Measurements from ENCODE around the gene ACTL7A. TPM values are rescaled to one million over a fixed set of nuclear protein-coding genes. Genes with fewer than 3 reads are reported as not detected.

ACTL7A gene
- total RNA-seq, 1 donor: not detected

DNA sequence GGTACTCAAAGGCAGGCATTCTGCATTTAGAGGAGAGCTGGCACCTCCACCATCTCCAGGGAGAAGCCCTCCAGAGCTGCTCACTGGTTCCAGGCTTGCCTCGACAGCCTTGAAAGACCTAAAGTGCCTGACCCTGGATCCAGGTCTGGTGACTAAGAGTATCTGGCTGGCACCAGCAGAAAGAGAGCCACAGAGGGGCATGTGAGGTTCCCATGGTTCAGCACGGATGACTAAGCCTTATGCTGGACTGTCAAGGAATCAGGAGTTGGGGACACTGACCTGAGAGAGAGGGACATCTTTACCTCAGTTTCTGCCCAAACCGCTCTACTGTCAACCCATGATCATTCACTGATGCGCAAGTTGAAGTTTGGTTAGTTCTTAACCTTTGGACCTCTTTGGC is 3.0 kb downstream of the ACTL7A start:
- no peak for DNase-seq (ENCODE audit: insufficient read length, low spot score, missing footprints)
- no peak overlapping the region for H3K27ac ChIP-seq (ENCODE audit: low read depth, low read length)
- no peak overlapping the region for H2AFZ ChIP-seq (ENCODE audit: low read length)

DNA sequence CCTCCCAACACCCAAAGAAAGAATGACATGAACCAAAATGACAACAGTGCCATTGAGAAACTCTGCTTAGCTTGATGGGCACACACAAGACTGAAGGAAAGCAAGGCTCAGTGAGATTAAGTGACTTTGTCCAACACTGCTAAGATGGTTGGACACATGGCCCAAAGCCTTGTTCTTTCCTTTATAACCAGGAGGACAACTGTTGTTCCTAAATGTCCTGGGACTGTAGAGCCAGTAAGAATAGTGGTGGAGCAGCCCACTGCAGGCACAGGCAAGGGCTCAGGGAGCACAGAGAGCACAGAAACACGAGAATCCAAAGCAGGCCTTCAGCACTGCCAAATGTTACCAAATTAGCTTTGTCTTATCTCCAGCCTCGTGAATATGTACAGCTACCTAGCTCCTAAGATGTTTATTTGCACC is 3.9 kb downstream of the ACTL7A start:
- H4K20me1 ChIP-seq (ENCODE audit: insufficient read depth, low read length): no peaks in the 10 kb centered on the region
- H3K4me2 ChIP-seq (ENCODE audit: insufficient read depth, low read length): no peak overlapping the region
- no peaks in the 10 kb centered on the region for H3K79me2 ChIP-seq (ENCODE audit: insufficient read depth, low read length)
- TF ChIP-seq, protein P1, sequence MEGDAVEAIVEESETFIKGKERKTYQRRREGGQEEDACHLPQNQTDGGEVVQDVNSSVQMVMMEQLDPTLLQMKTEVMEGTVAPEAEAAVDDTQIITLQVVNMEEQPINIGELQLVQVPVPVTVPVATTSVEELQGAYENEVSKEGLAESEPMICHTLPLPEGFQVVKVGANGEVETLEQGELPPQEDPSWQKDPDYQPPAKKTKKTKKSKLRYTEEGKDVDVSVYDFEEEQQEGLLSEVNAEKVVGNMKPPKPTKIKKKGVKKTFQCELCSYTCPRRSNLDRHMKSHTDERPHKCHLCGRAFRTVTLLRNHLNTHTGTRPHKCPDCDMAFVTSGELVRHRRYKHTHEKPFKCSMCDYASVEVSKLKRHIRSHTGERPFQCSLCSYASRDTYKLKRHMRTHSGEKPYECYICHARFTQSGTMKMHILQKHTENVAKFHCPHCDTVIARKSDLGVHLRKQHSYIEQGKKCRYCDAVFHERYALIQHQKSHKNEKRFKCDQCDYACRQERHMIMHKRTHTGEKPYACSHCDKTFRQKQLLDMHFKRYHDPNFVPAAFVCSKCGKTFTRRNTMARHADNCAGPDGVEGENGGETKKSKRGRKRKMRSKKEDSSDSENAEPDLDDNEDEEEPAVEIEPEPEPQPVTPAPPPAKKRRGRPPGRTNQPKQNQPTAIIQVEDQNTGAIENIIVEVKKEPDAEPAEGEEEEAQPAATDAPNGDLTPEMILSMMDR (IDR thresholded peaks at IDR 0.05; ENCODE audit: extremely low read depth, low read depth, low read length): no peak
- peaks cover 8% of the 10 kb centered on the region for H3K36me3 ChIP-seq (ENCODE audit: insufficient read depth, low read length)
- H3K9me3 ChIP-seq (ENCODE audit: low read depth, low read length): no peaks in the 10 kb centered on the region
- no peaks in the 10 kb centered on the region for H3K27me3 ChIP-seq (ENCODE audit: insufficient read depth, low read length)
- H3K4me3 ChIP-seq (ENCODE audit: insufficient read depth, low read length): no peak overlapping the region
- no peak overlapping the region for H2AFZ ChIP-seq (ENCODE audit: low read length)
- H3K4me1 ChIP-seq (ENCODE audit: insufficient read depth, low read length): peaks cover 7% of the 10 kb centered on the region
- DNase-seq (ENCODE audit: insufficient read length, low spot score, missing footprints): no peak
- no peak overlapping the region for H3K27ac ChIP-seq (ENCODE audit: low read depth, low read length)

More for the DNA sequence above, 3.0 kb downstream of the ACTL7A start:
- Histone ChIP-seq H4K20me1 (ENCODE audit: insufficient read depth, low read length) (no peaks in the 10 kb centered on the region), H3K4me1 (ENCODE audit: insufficient read depth, low read length) (peaks cover 9% of the 10 kb centered on the region), H3K79me2 (ENCODE audit: insufficient read depth, low read length) (no peaks in the 10 kb centered on the region), H3K4me2 (ENCODE audit: insufficient read depth, low read length) (no peak overlapping the region), H3K27me3 (ENCODE audit: insufficient read depth, low read length) (no peaks in the 10 kb centered on the region), H3K36me3 (ENCODE audit: insufficient read depth, low read length) (peaks cover 3% of the 10 kb centered on the region), H3K4me3 (ENCODE audit: insufficient read depth, low read length) (no peak overlapping the region), H3K9me3 (ENCODE audit: low read depth, low read length) (no peaks in the 10 kb centered on the region)
- TF ChIP-seq, protein P1 (IDR thresholded peaks at IDR 0.05; ENCODE audit: extremely low read depth, low read depth, low read length): no peak

DNA sequence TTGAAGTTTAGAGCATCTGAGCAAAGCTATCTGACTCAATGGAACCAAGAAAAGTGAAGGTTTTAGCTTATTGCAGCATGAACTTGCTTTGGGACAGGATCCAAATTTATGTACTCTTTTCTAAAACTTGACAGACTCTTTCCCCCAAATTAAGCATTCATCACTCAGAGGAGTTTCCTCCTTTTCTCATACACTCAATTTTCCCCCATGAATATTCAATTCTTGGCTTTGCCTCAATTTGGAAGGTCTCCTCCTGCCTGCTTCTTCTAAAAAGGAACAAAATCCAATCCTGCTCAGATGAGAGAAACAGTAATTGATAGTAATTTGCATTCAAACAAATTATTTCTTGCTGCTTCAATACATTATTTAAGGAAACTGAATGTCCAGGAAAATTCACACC is 5.0 kb downstream of the ACTL7A start:
- no peaks in the 10 kb centered on the region for H3K27me3 ChIP-seq (ENCODE audit: insufficient read depth, low read length)
- H3K4me2 ChIP-seq (ENCODE audit: insufficient read depth, low read length): no peak overlapping the region
- H3K4me3 ChIP-seq (ENCODE audit: insufficient read depth, low read length): no peak overlapping the region
- no peak for DNase-seq (ENCODE audit: insufficient read length, low spot score, missing footprints)
- H4K20me1 ChIP-seq (ENCODE audit: insufficient read depth, low read length): no peaks in the 10 kb centered on the region
- no peak overlapping the region for H2AFZ ChIP-seq (ENCODE audit: low read length)
- no peaks in the 10 kb centered on the region for H3K9me3 ChIP-seq (ENCODE audit: low read depth, low read length)
- H3K79me2 ChIP-seq (ENCODE audit: insufficient read depth, low read length): no peaks in the 10 kb centered on the region
- no peak overlapping the region for H3K27ac ChIP-seq (ENCODE audit: low read depth, low read length)
- H3K36me3 ChIP-seq (ENCODE audit: insufficient read depth, low read length): peaks cover 18% of the 10 kb centered on the region
- H3K4me1 ChIP-seq (ENCODE audit: insufficient read depth, low read length): peaks cover 7% of the 10 kb centered on the region
- TF ChIP-seq, protein P1 (IDR thresholded peaks at IDR 0.05; ENCODE audit: extremely low read depth, low read depth, low read length): no peak

DNA sequence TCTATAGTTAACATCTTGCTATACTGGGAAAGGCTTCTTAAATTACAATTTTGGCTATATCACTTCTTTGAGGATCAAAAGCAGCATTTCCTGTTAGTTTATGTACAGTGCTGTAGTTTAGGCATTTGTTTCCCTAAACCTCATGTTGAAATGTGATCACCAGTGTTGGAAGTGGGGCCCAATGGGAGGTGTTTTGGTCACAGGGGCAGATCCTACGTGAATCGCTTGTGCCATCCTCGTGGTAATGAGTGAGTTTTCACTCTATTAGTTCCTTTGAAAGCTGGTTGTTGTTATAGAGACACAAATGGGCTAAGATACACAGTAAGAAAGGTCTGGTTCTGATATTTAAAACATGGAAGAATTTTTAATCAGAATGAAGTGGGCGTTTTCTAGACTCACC is 5.8 kb downstream of the ACTL7A start:
- TF ChIP-seq, protein P1 (IDR thresholded peaks at IDR 0.05; ENCODE audit: extremely low read depth, low read depth, low read length): no peak
- Histone ChIP-seq H3K27me3 (ENCODE audit: insufficient read depth, low read length) (no peaks in the 10 kb centered on the region), H3K4me1 (ENCODE audit: insufficient read depth, low read length) (peaks cover 7% of the 10 kb centered on the region), H3K27ac (ENCODE audit: low read depth, low read length) (no peak overlapping the region), H2AFZ (ENCODE audit: low read length) (no peak overlapping the region), H3K36me3 (ENCODE audit: insufficient read depth, low read length) (peaks cover 20% of the 10 kb centered on the region), H3K79me2 (ENCODE audit: insufficient read depth, low read length) (no peaks in the 10 kb centered on the region), H3K4me3 (ENCODE audit: insufficient read depth, low read length) (no peak overlapping the region), H3K4me2 (ENCODE audit: insufficient read depth, low read length) (no peak overlapping the region), H3K9me3 (ENCODE audit: low read depth, low read length) (no peaks in the 10 kb centered on the region), H4K20me1 (ENCODE audit: insufficient read depth, low read length) (no peaks in the 10 kb centered on the region)
- DNase-seq (ENCODE audit: insufficient read length, low spot score, missing footprints): no peak
